ENCODE results near the gene EHF. TPM values are rescaled to one million over a fixed set of nuclear protein-coding genes. Genes with fewer than 3 reads are reported as not detected.

The EHF gene
- total and polyA plus RNA-seq, 10 donors: 0.02 to 1.8 (median 0.40) TPM; not detected in 2

- Histone ChIP-seq H3K9me3 (no peaks in the 10 kb centered on the region), H3K4me1 (no peaks in the 10 kb centered on the region), H3K27me3 (replicated peaks in 1 of 7) (no peaks in the 10 kb centered on the region), H3K4me3 (no peak overlapping the region), H3K27ac (no peak overlapping the region), H3K36me3 (no peaks in the 10 kb centered on the region)
- no peak for DNase-seq
- no peak for TF ChIP-seq POLR2AphosphoS5 (IDR thresholded peaks at IDR 0.05)
- TF ChIP-seq CTCF (IDR thresholded peaks at IDR 0.05 in 8 of 11, conservative IDR thresholded peaks at IDR 0.05 in 3 of 11): no peak
- no peak for TF ChIP-seq POLR2A (IDR thresholded peaks at IDR 0.05)
- WGBS, 5 donors: 82 to 91% (median 86%) methylated on average over 4 of the region's 4 CpGs
- intact Hi-C loops (cut with DNase I; ENCODE audit: low total_unique reads): no loop called here
Measured at GRCh38 chr11:34668583-34669053, 47.7 kb downstream of the EHF start.

- Histone ChIP-seq H3K4me3 (no peak overlapping the region), H3K4me1 (no peaks in the 10 kb centered on the region), H3K27ac (no peak overlapping the region), H3K36me3 (no peaks in the 10 kb centered on the region), H3K9me3 (no peaks in the 10 kb centered on the region), H3K27me3 (replicated peaks in 1 of 7) (no peaks in the 10 kb centered on the region)
- intact Hi-C loops (cut with DNase I; ENCODE audit: low total_unique reads): no loop called here
- no peak for DNase-seq
- WGBS, 5 donors: 64 to 81% (median 75%) methylated on average over 3 of the region's 3 CpGs
- TF ChIP-seq CTCF (IDR thresholded peaks at IDR 0.05 in 8 of 11, conservative IDR thresholded peaks at IDR 0.05 in 3 of 11): no peak
- no peak for TF ChIP-seq POLR2AphosphoS5 (IDR thresholded peaks at IDR 0.05)
- TF ChIP-seq POLR2A (IDR thresholded peaks at IDR 0.05): no peak
Measured at GRCh38 chr11:34669458-34669857, 48.6 kb downstream of the EHF start.

GRCh38 chr11:34671117-34671516, 50.2 kb downstream of the EHF start:
- no peak for DNase-seq
- intact Hi-C loops (cut with DNase I; ENCODE audit: low total_unique reads): no loop called here
- Histone ChIP-seq H3K27me3 (replicated peaks in 1 of 7) (no peaks in the 10 kb centered on the region), H3K27ac (no peak overlapping the region), H3K36me3 (no peaks in the 10 kb centered on the region), H3K4me3 (no peak overlapping the region), H3K4me1 (no peaks in the 10 kb centered on the region), H3K9me3 (no peaks in the 10 kb centered on the region)
- 61 to 83% (median 81%) methylated on average over 1 of the region's 1 CpG for WGBS, 5 donors
- TF ChIP-seq POLR2A (IDR thresholded peaks at IDR 0.05) (no peak), POLR2AphosphoS5 (IDR thresholded peaks at IDR 0.05) (no peak), CTCF (IDR thresholded peaks at IDR 0.05 in 8 of 11, conservative IDR thresholded peaks at IDR 0.05 in 3 of 11) (no peak)

GRCh38 chr11:34671946-34672345, 51.1 kb downstream of the EHF start:
- WGBS, 5 donors: 58 to 77% (median 73%) methylated on average over 1 of the region's 1 CpG
- H3K36me3 ChIP-seq: no peaks in the 10 kb centered on the region
- no peak overlapping the region for H3K27ac ChIP-seq
- no peak overlapping the region for H3K4me3 ChIP-seq
- H3K4me1 ChIP-seq: no peaks in the 10 kb centered on the region
- no peak for DNase-seq
- H3K9me3 ChIP-seq: no peaks in the 10 kb centered on the region
- no peaks in the 10 kb centered on the region for H3K27me3 ChIP-seq (replicated peaks in 1 of 7)
- intact Hi-C loops (cut with DNase I; ENCODE audit: low total_unique reads): no loop called here
- TF ChIP-seq POLR2A (IDR thresholded peaks at IDR 0.05) (no peak), CTCF (IDR thresholded peaks at IDR 0.05 in 8 of 11, conservative IDR thresholded peaks at IDR 0.05 in 3 of 11) (no peak), POLR2AphosphoS5 (IDR thresholded peaks at IDR 0.05) (no peak)

Data from spleen (tissue), 11 donors.